T-helper 22 cell (primary cell): ENCODE data around the gene RREB1.

Experiments
- DNase-seq: peaks from one replicate; pipeline ENCODE4 v3.0.0-alpha.2; 2020; ENCODE audit warnings: low read depth

Gene RREB1

GRCh38 chr6:7107578-7108195 is at the start of gene RREB1:
Gene RREB1 (plus strand): TSS chr6:7107961. CDS start chr6:7181912, 73,951 bp downstream.
- peak; percentile 40 for DNase-seq

GRCh38 chr6:7058250-7058923 is 49.4 kb upstream of the RREB1 start:
- DNase-seq = no peak

- DNase-seq = no peak
These were observed 46.8 kb upstream of the RREB1 start for GRCh38 chr6:7060769-7061516.

- no peak for DNase-seq
These were observed 45.2 kb upstream of the RREB1 start for GRCh38 chr6:7062451-7063162.

- no peak for DNase-seq
These were observed 40.5 kb upstream of the RREB1 start for GRCh38 chr6:7067305-7067704.

GRCh38 chr6:7071405-7071804 is 36.4 kb upstream of the RREB1 start:
- DNase-seq = no peak

GRCh38 chr6:7073082-7073820 is 34.5 kb upstream of the RREB1 start:
- no peak for DNase-seq

- no peak for DNase-seq
These were observed 33.8 kb upstream of the RREB1 start for GRCh38 chr6:7073821-7074525.

GRCh38 chr6:7074870-7075269 is 32.9 kb upstream of the RREB1 start:
- DNase-seq = no peak

GRCh38 chr6:7075341-7076000 is 32.3 kb upstream of the RREB1 start:
- DNase-seq = no peak

GRCh38 chr6:7077856-7078255 is 29.9 kb upstream of the RREB1 start:
- DNase-seq = no peak

GRCh38 chr6:7078856-7079255 is 28.9 kb upstream of the RREB1 start:
- no peak for DNase-seq

- DNase-seq = no peak
These were observed 27.4 kb upstream of the RREB1 start for GRCh38 chr6:7080311-7080710.

GRCh38 chr6:7085911-7086310 is 21.9 kb upstream of the RREB1 start:
- no peak for DNase-seq

- no peak for DNase-seq
These were observed 21.3 kb upstream of the RREB1 start for GRCh38 chr6:7086488-7086887.

GRCh38 chr6:7087066-7087465 is 20.7 kb upstream of the RREB1 start:
- DNase-seq = no peak

GRCh38 chr6:7087491-7087979 is 20.2 kb upstream of the RREB1 start:
- DNase-seq = no peak

GRCh38 chr6:7088076-7088742 is 19.6 kb upstream of the RREB1 start:
- no peak for DNase-seq

- no peak for DNase-seq
These were observed 8.8 kb upstream of the RREB1 start for GRCh38 chr6:7098993-7099392.
